GM18507 (cell line): ENCODE results near the gene PCAT7.
"Not testable (repeated sequence)": the region's sequence is repeated elsewhere in the genome, so short reads cannot be mapped to it uniquely, and the experiment has no call there.

ENCODE experiments used
- DNase-seq: peaks from one replicate; pipeline ENCODE4 v3.0.0; 2011; ENCODE audit warnings: low read depth; ENCODE audit not compliant: insufficient read length; ENCODE audit errors: extremely low spot score
- FAIRE-seq: peaks from 2 replicates; lab custom pipeline; 2011; peaks lifted over from hg19 to GRCh38; lab: Jason Lieb, UNC

Gene PCAT7

DNA sequence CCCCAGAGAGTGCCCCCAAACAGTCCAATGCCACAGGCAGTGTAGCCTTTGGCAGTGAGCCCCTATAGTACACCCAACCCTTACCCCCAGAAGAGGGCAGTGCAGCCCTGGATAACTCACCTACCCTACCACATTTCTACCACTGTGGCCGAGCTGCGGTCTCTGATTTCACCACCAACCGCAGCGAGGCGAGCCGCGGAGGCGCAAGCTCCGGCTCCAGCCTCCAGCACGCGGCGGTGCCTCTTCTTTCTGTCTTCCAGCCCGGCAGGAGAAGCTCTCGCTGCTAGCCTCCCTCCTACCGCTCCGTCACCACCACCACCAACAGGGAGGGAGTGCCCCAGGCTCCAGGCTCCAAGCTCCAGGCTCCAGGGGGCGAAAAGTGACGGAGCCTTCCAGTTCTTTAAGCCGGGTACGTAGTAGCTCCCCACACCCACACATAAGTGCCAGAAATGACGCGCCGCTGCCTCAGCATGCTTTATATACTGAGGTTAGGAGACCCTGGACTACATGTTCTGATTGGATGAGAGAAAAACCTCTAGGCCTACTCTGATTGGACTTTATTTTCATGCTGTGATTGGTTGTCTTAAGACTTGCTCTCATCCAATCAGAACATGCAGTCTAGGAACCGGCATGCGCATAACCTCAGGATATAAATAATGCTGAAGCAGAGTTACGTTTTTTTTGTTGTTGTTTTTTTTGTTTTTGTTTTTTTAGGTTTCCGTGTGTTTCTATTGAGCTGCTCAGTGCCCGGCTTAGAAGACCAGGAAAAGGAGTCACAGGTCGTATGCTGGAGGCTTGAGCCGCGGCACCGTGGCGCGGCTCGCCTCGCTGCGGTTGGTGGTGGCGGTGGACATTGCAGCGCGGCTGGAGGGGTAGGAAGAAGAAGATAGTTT lies at the start of gene PCAT7:
PCAT7 (plus strand) TSS at position 645 of the 893 bp plus-strand sequence.
- DNase-seq (no peak), FAIRE-seq (no peak)

DNA sequence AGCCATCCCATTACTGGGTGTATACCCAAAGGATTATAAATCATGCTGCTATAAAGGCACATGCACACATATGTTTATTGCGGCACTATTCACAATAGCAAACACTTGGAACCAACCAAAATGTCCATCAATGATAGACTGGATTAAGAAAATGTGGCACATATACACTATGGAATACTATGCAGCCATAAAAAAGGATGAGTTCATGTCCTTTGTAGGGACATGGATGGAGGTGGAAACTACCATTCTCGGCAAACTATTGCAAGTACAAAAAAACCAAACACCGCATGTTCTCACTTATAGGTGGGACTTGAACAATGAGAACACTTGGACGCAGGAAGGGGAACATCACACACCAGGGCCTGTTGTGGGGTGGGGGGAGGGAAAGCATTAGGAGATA lies 48.5 kb upstream of the PCAT7 start:
- not testable (repeated sequence) for DNase-seq, FAIRE-seq

DNA sequence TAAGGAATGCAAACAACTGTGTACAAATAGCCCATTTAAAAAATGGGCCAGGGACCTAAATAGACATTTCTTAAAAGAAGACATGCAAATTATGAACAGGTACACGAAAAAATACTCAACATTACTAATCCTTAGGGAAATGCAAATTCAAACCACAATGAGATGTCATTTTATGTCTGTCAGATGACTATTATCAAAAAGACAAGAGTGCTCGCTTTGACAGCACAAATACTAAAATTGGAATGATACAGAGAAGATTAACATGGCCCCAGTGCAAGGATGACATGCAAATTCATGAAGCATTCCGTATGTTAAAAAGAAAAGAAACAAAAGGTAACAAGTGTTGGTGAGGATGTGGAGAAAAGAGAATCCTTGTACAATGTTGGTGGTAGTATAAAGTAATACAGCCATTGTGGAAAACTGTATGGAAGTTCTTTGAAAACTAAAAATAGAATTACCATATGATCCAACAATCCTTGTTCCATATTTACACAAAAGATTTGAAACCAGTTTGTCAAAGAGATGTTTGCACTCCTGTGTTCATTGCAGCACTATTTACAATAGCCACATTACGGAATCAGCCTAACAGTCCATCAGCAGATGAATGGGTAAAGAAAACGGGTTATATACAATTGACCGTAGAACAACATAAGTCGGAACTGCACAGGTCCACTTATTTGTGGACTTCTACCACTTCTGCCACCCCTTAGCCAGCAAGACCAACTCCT lies 47.2 kb upstream of the PCAT7 start:
- DNase-seq (no peak), FAIRE-seq (no peak)

DNA sequence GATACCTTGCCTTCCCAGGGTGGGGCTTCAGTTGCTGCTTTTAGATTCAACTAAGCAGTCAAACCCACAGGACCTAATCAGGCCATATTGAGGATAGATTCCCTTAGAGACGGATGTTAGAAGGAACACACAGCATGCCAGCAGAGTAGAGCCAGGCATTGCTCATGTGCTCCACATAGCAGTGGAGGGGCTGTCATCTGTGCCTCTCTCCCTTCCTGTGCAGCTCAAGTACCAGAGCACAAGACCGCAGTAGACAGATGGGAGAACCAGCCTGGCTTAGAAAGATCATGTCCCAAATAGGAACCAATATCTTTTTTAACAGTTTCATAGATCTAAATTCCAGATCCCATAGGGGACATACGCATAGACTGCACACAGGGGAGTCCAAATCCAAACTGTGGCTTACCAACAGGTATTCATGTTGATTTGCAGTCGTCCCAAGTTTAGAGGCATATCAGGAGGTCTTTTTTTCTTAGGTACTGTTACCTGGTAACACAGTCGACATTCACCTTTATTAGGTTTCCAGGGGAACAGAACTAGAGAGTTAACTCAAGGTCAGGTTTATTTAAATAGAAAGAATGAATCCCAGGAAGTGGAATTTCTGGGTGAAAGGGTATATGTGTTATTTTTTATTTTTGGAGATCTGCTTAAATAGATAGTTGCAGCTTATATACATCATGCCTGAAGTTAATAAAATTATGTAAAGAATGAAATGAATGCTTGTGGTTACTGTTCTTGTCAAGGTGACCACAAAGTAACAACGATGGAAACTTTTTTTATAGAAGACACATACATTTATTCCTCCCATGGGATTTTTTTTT lies 43.5 kb upstream of the PCAT7 start:
- no peak for FAIRE-seq
- no peak for DNase-seq

DNA sequence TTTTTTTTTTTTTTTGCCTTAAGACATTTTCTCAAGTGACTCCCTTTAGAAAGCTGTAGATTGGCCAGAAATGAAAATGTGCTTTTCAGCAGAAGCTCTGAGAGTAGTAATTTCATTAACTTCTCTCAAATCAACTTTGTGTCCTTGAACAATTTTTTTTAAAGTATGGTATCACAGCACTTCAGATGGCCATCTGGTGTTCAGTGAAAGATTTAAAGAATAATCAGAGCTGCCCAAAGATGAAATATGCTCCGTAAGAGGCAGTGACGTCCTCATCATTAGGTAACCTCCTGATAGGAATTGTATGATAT lies 43.0 kb upstream of the PCAT7 start:
- FAIRE-seq (no peak), DNase-seq (no peak)

DNA sequence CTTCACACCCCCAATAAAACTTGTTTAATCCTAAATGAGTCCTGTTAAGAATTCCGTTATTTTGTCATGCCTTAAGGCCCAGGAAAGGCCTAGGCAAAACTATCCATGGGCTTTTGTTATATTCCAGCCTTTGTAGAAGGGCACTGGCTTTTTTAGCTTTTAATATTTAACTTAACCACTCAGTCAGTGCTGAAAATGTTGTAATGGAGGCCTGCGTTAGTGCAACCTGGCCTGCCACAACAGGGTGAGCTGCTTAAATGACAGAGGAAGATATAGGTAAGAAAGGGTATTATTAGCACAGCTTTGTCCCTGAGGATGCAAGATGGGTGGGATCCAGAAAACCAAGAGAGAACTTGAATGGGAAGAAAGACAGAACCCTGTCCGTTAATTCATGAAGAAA lies 40.2 kb upstream of the PCAT7 start:
- FAIRE-seq = no peak
- DNase-seq = no peak

DNA sequence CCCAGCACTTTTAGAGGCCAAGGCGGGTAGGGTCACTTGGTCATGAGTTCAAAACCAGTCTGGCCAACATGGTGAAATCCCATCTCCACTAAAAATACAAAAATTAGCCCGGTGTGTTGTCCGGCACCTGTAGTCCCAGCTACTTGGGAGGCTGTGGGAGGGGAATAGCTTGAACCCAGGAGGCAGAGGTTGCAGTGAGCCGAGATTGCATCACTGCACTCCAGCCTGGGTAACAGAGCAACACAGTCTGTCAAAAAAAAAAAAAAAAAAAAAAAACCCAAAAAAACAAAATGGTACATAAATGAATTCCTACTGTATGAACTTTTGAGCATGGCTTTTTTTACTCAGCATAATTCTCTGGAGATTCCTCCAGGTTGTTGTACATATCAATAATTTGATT lies 37.6 kb upstream of the PCAT7 start:
- DNase-seq (no peak), FAIRE-seq (no peak)

DNA sequence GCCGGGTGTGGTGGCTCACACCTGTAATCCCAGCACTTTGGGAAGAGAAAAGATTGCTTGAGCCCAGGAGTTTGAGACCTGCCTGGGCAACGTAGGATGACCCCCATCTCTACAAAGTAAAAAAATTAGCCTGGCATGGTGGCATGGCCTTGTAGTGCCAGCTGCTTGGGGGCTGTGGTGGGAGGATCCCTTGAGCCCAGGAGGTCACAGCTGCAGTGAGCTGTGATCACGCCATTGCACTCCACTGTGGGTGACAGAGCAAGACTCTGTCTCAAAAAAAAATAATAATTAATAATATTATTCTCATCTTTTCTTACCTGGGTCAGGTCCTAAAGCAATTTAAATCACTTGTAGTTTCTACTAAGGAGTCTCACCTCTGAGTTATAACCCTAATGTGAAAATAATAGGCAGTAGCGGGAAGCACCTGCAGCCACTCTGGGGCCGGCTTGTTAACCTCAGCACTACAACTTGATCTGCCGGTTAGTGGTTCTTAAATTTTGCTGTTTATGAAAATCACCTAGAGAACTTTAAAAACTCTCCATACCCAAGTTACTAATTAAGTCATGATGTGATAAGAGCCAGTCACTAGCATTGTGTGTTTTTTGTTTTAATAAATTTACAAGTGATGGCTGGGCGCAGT lies 29.4 kb upstream of the PCAT7 start:
- DNase-seq = no peak
- no peak for FAIRE-seq

DNA sequence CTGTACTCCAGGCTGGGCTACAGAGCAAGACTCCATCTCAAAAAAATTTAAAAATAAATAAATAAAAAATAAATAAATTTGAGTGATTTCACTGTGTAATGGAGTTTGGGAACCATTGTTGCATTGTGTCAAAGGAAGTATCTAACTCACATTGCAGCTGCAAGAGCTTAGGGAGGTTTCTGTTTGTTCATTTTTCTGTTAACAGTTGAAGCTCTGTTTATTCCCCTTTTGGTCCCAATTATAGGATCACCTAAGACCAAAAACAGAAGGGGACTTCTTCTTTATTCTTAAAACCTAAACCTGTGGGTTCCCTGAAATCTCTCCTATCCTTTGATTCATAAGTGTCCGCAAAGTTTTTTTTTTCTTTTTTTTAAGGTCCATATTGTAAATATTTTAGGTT lies 28.6 kb upstream of the PCAT7 start:
- FAIRE-seq (no peak), DNase-seq (no peak)

DNA sequence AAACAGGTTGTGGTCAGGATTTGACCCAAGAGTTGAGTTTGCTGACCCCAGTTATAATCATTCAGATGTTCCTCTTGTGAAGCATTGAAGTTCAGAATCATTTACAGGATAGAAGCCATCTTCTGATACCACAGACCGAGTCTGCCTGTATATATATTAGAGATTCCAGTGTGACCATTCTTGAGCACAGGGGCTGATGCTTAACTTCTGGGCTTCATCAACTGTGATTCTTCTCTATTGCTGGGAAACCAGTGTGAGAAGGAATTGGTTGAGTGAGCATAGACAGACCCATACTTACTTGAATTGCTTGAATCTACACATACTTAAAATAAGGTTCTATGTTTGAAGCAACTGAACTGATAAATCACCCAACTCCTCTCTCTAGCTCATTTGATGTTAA lies 27.9 kb upstream of the PCAT7 start:
- no peak for DNase-seq
- no peak for FAIRE-seq

DNA sequence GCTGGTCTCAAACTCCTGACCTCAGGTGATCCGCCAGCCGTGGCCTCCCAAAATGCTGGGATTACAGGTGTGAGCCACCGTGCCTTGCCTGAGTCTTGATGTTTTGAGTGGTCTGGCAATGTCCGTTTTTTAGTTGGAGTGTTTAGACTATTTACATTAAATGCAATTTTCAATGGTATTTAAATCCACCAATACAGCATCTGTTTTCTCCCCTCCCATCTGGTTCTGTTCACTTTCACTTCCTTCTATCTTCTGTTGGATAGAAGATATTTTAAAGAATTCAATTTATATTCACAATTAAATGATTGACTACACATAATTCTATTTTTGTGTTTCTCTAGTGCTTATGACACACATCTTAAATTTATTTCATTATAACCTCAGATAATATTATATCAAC lies 26.0 kb upstream of the PCAT7 start:
- DNase-seq (no peak), FAIRE-seq (no peak)

DNA sequence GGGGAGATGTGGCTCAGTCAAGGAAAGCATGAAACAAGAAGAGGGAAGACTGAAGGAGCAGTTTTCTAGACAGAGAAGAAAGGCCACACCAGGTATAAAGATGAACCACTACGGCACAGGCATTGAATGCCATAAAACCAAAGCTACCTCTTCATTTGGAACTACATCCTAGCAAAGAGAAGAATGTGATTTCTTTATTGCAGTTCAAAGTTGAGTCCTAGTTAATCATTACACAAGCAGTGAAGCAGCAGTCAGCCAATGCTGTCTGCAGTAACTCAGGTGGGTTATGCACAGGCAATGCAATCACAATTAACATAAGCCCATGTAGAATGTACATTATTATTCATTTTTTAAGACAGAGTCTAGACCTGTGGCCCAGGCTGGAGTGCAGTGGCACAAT lies 21.7 kb upstream of the PCAT7 start:
- DNase-seq (no peak), FAIRE-seq (no peak)

DNA sequence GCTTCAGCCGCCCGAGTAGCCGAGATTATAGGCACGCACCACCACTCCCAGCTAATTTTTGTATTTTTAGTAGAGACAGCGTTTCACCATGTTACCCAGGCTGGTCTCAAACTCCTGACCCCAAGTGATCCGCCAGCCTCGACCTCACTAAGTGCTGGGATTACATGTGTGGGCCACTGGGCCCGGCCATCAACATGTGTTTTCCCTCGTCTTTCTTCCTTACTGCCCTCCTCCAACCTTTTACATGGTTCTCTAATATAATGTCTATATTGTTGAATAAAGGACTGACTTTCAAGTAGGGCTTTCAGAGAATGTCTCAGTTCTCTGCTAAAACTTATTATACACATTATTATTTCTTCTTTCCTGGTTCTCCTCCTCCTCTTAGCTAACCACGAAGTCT lies 21.3 kb upstream of the PCAT7 start:
- DNase-seq (no peak), FAIRE-seq (no peak)

DNA sequence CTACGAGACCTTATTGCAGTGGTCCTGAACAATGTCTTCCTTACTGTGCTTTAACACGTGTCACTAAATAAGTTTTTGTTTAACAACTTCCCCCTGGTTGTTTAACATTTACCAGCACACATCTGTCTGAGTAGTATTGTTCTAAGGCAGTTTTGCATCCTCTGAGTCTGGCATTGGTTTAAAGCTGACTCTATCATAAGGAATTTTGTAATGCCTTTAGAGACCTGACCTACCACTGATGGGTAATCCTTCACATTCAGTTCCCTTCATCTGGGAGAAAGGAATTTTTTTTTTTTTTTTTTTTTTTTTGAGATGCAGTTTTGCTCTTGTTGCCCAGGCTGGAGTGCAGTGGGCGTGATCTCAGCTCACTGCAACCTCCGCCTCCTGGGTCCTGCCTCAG lies 20.0 kb upstream of the PCAT7 start:
- DNase-seq (no peak), FAIRE-seq (no peak)

DNA sequence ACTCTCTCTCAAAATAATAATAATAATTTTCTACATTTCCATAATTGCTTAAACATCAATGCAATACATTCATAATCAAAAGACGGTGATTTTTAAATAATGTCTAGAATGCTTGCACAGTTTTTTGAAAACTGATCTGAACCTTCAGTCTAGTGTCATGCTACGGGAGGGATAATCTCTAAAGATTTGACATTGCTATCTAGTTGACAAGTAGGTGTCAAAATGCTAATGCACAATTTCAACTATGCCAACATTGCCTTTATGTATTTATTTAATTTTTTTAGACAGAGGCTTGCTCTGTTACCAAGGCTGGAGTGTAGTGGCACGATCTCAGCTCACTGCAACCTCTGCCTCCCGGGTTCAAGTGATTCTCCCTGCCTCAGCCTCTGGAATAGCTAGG lies 16.0 kb upstream of the PCAT7 start:
- FAIRE-seq (no peak), DNase-seq (no peak)

DNA sequence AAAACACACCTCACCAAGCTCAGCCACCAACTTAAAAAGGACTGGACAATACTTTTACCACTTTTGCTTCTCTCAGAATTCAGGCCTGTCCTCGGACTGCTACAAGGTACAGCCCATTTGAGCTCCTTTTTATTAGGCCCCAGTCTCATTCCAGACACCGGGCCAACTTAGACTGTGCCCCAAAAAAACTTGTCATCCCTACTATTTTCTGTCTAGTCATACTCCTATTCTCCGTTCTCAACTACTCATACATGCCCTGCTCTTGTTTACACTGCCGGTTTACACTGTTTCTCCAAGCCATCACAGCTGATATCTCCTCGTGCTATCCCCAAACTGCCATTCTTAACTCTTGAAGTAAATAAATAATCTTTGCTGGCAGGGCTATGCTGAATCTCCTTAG lies 10.5 kb upstream of the PCAT7 start:
- not testable (repeated sequence) for FAIRE-seq

DNA sequence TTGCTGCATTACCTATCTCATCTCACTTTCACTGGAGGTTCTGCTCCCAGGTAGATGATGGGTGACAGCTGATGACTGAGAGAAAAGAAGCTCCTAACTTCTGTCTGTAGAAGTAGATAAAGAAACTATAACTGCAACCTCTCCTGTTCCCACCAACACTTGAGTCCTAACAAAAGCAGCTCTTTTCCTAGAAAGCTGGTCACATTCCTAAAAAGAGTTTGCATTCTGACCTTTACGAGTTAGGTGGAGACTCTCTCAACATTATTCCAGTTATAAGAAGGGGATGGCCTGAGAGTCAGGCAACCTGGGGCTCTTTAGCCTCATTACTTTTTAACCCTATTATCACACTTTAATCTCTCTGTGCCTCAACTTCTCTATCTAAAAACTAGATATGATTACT lies 8.9 kb upstream of the PCAT7 start:
- no peak for FAIRE-seq
- no peak for DNase-seq

More for the DNA sequence above, 10.5 kb upstream of the PCAT7 start:
- DNase-seq = not testable (repeated sequence)

DNA sequence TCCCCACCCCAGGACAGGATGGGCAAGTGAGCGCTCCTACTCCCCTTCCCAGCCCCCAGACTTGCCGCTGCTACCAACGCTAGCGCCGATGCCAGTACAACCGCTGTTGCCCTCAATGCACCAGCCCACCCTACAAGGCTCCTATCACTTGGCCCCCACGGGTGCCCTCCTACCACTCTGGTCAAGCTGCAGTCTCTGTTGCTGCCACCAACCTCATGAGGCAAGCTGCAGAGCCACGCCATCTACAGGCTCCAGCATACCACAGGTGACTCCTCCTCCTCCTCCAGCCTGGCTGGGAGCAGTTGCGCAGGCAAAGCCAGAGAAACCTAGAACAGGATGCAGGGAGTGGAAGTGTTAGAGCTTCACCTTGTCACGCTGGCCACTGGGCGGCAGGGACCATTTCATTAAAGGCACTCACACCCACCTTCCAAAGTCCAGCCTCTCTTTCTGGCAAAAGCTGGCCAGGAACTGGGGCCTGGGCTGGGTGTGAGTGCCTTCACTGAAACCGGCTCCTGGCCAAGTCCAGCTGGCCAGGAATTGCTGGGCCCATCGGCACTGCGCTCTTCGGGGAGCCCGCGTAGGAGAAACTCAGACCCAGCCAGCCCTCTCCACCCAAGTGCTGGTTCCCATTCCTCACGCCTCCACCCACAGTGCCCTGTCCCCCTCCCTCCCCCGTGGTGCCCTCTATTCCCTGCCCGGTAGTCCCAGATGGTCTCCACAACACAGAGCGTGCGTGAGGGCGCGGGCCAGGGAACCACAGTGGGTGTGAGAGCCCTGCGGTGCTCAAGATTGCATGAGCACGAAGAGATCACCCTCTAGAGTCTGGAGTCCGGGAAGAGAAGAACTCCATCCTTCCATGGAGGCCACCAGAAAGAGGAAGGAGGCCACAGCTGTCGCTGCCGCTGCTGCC lies 1.6 kb upstream of the PCAT7 start:
- DNase-seq (no peak), FAIRE-seq (no peak)

DNA sequence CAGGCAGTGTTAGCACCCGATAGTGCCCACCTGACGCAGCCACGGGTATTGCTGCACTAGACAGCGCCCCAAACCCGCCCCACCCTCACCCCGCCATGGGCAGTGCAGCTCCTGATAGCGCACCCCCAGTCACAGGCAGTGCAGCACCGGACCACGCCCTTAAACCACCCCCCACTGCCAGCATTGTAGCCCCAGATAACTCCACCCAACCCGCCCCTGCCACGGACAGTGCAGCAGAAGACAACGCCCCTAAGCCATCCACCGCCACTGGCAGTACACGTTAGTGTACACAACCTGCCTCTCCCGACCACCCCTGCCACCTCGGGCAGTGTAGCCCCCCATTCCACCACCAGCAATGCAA lies 825 bp upstream of the PCAT7 start:
- no peak for DNase-seq
- FAIRE-seq = no peak
